ENCODE data around the gene TTBK2.
A peak's percentile ranks its signal among the peaks of the same experiment; 100 is the strongest.

Gene TTBK2

GRCh38 chr15:42707068-42707467 lies 213.5 kb downstream of the TTBK2 start:
- H3K4me3 ChIP-seq (ENCODE audit: low read length): no peak overlapping the region
- H3K27ac ChIP-seq (ENCODE audit: low read length): no peak overlapping the region

DNA sequence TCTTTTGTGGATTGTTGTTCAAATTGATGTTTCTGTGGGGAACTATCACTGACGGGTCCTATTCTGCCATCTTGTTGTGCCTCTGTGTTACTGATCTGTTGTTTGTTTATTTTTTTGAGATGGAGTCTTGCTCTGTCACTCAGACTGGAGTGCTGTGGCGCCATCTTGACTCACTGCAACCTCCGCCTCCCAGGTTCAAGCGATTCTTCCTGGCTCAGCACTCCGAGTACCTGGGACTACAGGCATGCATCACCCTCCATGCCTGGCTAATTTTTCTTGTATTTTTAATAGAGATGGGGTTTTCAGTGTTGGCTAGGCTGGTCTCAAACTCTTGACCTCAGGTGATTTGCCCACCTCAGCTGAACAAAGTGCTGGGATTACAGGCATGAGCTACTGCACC lies 215.2 kb downstream of the TTBK2 start:
- Histone ChIP-seq H3K36me3 (replicated peaks; ENCODE audit: low read depth, low read length) (no peaks in the 10 kb centered on the region), H4K20me1 (ENCODE audit: insufficient read depth, low read length) (no peaks in the 10 kb centered on the region), H3K4me2 (ENCODE audit: low read length) (no peak overlapping the region), H3K4me1 (ENCODE audit: low read length) (no peaks in the 10 kb centered on the region), H2AFZ (ENCODE audit: low read depth, low read length) (no peak overlapping the region), H3K27me3 (ENCODE audit: low read depth, low read length) (peaks cover 5% of the 10 kb centered on the region; the same call in 1 of the 2 replicates), H3K9me3 (ENCODE audit: insufficient read depth, low read length) (no peaks in the 10 kb centered on the region), H3K9ac (ENCODE audit: low read length) (no peak overlapping the region), H3K79me2 (ENCODE audit: low read length) (no peaks in the 10 kb centered on the region), H3K27ac (ENCODE audit: low read length) (no peak overlapping the region), H3K4me3 (ENCODE audit: low read length) (no peak overlapping the region)
- no peak for TF ChIP-seq CTCF (IDR thresholded peaks at IDR 0.05; ENCODE audit: low read depth, low read length)
- TF ChIP-seq EZH2phosphoT487 (IDR thresholded peaks at IDR 0.05; ENCODE audit: low read depth): no peak

More at GRCh38 chr15:42707068-42707467, 213.5 kb downstream of the TTBK2 start:
- H3K9me3 ChIP-seq (ENCODE audit: insufficient read depth, low read length): no peaks in the 10 kb centered on the region
- no peaks in the 10 kb centered on the region for H3K27me3 ChIP-seq (ENCODE audit: low read depth, low read length)
- no peak overlapping the region for H2AFZ ChIP-seq (ENCODE audit: low read depth, low read length)
- H3K4me1 ChIP-seq (ENCODE audit: low read length): no peaks in the 10 kb centered on the region
- H3K36me3 ChIP-seq (replicated peaks; ENCODE audit: low read depth, low read length): no peaks in the 10 kb centered on the region
- H3K9ac ChIP-seq (ENCODE audit: low read length): no peak overlapping the region
- TF ChIP-seq CTCF (IDR thresholded peaks at IDR 0.05; ENCODE audit: low read depth, low read length) (no peak), EZH2phosphoT487 (IDR thresholded peaks at IDR 0.05; ENCODE audit: low read depth) (no peak)
- no peaks in the 10 kb centered on the region for H4K20me1 ChIP-seq (ENCODE audit: insufficient read depth, low read length)
- H3K4me2 ChIP-seq (ENCODE audit: low read length): no peak overlapping the region
- H3K79me2 ChIP-seq (ENCODE audit: low read length): no peaks in the 10 kb centered on the region

DNA sequence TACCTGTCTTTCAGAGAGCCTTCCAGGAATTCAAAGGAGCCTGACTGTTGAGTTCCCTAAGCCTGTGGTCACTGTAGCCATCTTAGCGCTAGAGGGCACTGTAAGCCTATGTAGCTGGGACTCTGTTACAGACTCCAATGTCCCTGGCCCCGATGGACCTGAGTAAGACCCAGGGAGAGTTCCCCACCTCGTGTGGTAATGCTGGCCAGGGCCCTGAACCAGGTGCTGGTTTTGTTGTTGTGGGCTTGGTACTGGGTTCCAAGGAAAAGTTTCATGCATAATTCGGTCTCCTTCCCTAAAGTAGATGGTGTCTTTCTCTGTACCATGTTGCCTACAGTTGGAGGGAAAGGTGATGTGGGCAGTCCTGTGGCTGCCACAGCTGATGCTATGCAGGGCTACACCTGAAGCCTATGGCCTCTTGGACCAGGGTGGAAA lies 216.1 kb downstream of the TTBK2 start:
- Histone ChIP-seq H4K20me1 (ENCODE audit: insufficient read depth, low read length) (no peaks in the 10 kb centered on the region), H3K27ac (ENCODE audit: low read length) (no peak overlapping the region), H3K4me1 (ENCODE audit: low read length) (no peaks in the 10 kb centered on the region), H3K9me3 (ENCODE audit: insufficient read depth, low read length) (no peaks in the 10 kb centered on the region), H3K79me2 (ENCODE audit: low read length) (no peaks in the 10 kb centered on the region), H2AFZ (ENCODE audit: low read depth, low read length) (0 out of 2 replicates have a peak overlapping the region, but pooled peaks have one; percentile 45), H3K9ac (ENCODE audit: low read length) (no peak overlapping the region), H3K4me3 (ENCODE audit: low read length) (peak overlapping the region; percentile 22; the same call in 1 of the 2 replicates), H3K36me3 (replicated peaks; ENCODE audit: low read depth, low read length) (no peaks in the 10 kb centered on the region), H3K27me3 (ENCODE audit: low read depth, low read length) (peaks cover 5% of the 10 kb centered on the region; the same call in 1 of the 2 replicates), H3K4me2 (ENCODE audit: low read length) (peak overlapping the region; percentile 55)
- peak; percentile 88 for TF ChIP-seq CTCF (IDR thresholded peaks at IDR 0.05; ENCODE audit: low read depth, low read length)
- no peak for TF ChIP-seq EZH2phosphoT487 (IDR thresholded peaks at IDR 0.05; ENCODE audit: low read depth)

- no peaks in the 10 kb centered on the region for H3K36me3 ChIP-seq (replicated peaks; ENCODE audit: low read depth, low read length)
- no peaks in the 10 kb centered on the region for H3K79me2 ChIP-seq (ENCODE audit: low read length)
- no peaks in the 10 kb centered on the region for H3K9me3 ChIP-seq (ENCODE audit: insufficient read depth, low read length)
- H3K4me3 ChIP-seq (ENCODE audit: low read length): no peak overlapping the region
- no peak overlapping the region for H2AFZ ChIP-seq (ENCODE audit: low read depth, low read length)
- H3K9ac ChIP-seq (ENCODE audit: low read length): no peak overlapping the region
- no peak for TF ChIP-seq EZH2phosphoT487 (IDR thresholded peaks at IDR 0.05; ENCODE audit: low read depth)
- TF ChIP-seq CTCF (IDR thresholded peaks at IDR 0.05; ENCODE audit: low read depth, low read length): no peak
- no peak overlapping the region for H3K27ac ChIP-seq (ENCODE audit: low read length)
- H3K4me1 ChIP-seq (ENCODE audit: low read length): no peaks in the 10 kb centered on the region
- no peak overlapping the region for H3K4me2 ChIP-seq (ENCODE audit: low read length)
- H3K27me3 ChIP-seq (ENCODE audit: low read depth, low read length): peaks cover 5% of the 10 kb centered on the region; the same call in 1 of the 2 replicates
- no peaks in the 10 kb centered on the region for H4K20me1 ChIP-seq (ENCODE audit: insufficient read depth, low read length)
These were observed 224.0 kb downstream of the TTBK2 start for GRCh38 chr15:42696626-42697025.

All from OCI-LY3 (cell line).